Measurements from ENCODE around the gene MSI2. TPM values are rescaled to one million over a fixed set of nuclear protein-coding genes. Genes with fewer than 3 reads are reported as not detected.

Gene MSI2
- total and polyA plus RNA-seq, 4 donors, result 9.4 to 64.0 (median 30.4) TPM

GRCh38 chr17:57609878-57610270, 353.6 kb downstream of the MSI2 start:
- H3K36me3 ChIP-seq (ENCODE audit: control insufficient read depth in 4 of 4, insufficient read depth in 4 of 4, low read length in 4 of 4), result peaks cover 0 to 4% (median 0%) of the 10 kb centered on the region in 4 donors
- no peaks in the 10 kb centered on the region for H3K27me3 ChIP-seq (ENCODE audit: control insufficient read depth in 3 of 3, insufficient read depth in 3 of 3, low read length in 2 of 3)
- no peak for ATAC-seq (ENCODE audit: insufficient read depth, low FRiP score)
- TF ChIP-seq CTCF (IDR thresholded peaks at IDR 0.05; ENCODE audit: control extremely low read depth, extremely low read depth), result no peak
- no peak overlapping the region for H3K27ac ChIP-seq (ENCODE audit: low read depth in 1 of 2, low read length in 1 of 2)
- no peak overlapping the region for H3K9ac ChIP-seq (ENCODE audit: insufficient read depth in 1 of 2, low read length in 2 of 2)
- peaks cover 3 to 17% (median 14%) of the 10 kb centered on the region in 5 donors for H3K4me1 ChIP-seq (ENCODE audit: control insufficient read depth in 5 of 5, insufficient read depth in 5 of 5, low read length in 5 of 5)
- WGBS, 2 donors, result 80 to 89% methylated on average over 11 to 13 of the region's 13 CpGs
- DNase-seq, result no peak
- H3K9me3 ChIP-seq (ENCODE audit: control insufficient read depth in 4 of 4, insufficient read depth in 3 of 4, low read length in 3 of 4), result no peaks in the 10 kb centered on the region
- H3K4me3 ChIP-seq, result no peak overlapping the region

- Histone ChIP-seq H3K27me3 (ENCODE audit: control insufficient read depth in 3 of 3, insufficient read depth in 3 of 3, low read length in 2 of 3) (no peaks in the 10 kb centered on the region), H3K4me1 (ENCODE audit: control insufficient read depth in 5 of 5, insufficient read depth in 5 of 5, low read length in 5 of 5) (peaks cover 0 to 4% (median 0%) of the 10 kb centered on the region in 5 donors), H3K9ac (ENCODE audit: insufficient read depth in 1 of 2, low read length in 2 of 2) (no peak overlapping the region), H3K9me3 (ENCODE audit: control insufficient read depth in 4 of 4, insufficient read depth in 3 of 4, low read length in 3 of 4) (no peaks in the 10 kb centered on the region), H3K4me3 (no peak overlapping the region), H3K36me3 (ENCODE audit: control insufficient read depth in 4 of 4, insufficient read depth in 4 of 4, low read length in 4 of 4) (peaks cover 0 to 2% (median 0%) of the 10 kb centered on the region in 4 donors), H3K27ac (ENCODE audit: low read depth in 1 of 2, low read length in 1 of 2) (no peak overlapping the region)
- DNase-seq (no peak), ATAC-seq (ENCODE audit: insufficient read depth, low FRiP score) (no peak)
- WGBS, 2 donors, result 66 to 70% methylated on average over 7 of the region's 12 CpGs
- TF ChIP-seq CTCF (IDR thresholded peaks at IDR 0.05; ENCODE audit: control extremely low read depth, extremely low read depth), result no peak
Observed at GRCh38 chr17:57612202-57613071, 356.1 kb downstream of the MSI2 start.

GRCh38 chr17:57614742-57615141, 358.4 kb downstream of the MSI2 start:
- ATAC-seq (ENCODE audit: insufficient read depth, low FRiP score) (no peak), DNase-seq (no peak)
- no peak overlapping the region for H3K4me3 ChIP-seq
- no peak overlapping the region for H3K9ac ChIP-seq (ENCODE audit: insufficient read depth in 1 of 2, low read length in 2 of 2)
- no peaks in the 10 kb centered on the region for H3K4me1 ChIP-seq (ENCODE audit: control insufficient read depth in 5 of 5, insufficient read depth in 5 of 5, low read length in 5 of 5)
- H3K36me3 ChIP-seq (ENCODE audit: control insufficient read depth in 4 of 4, insufficient read depth in 4 of 4, low read length in 4 of 4), result no peaks in the 10 kb centered on the region
- no peaks in the 10 kb centered on the region for H3K9me3 ChIP-seq (ENCODE audit: control insufficient read depth in 4 of 4, insufficient read depth in 3 of 4, low read length in 3 of 4)
- no peaks in the 10 kb centered on the region for H3K27me3 ChIP-seq (ENCODE audit: control insufficient read depth in 3 of 3, insufficient read depth in 3 of 3, low read length in 2 of 3)
- no peak overlapping the region for H3K27ac ChIP-seq (ENCODE audit: low read depth in 1 of 2, low read length in 1 of 2)
- 97 to 99% methylated on average over 3 of the region's 3 CpGs for WGBS, 2 donors
- no peak for TF ChIP-seq CTCF (IDR thresholded peaks at IDR 0.05; ENCODE audit: control extremely low read depth, extremely low read depth)
